Endothelial cell of umbilical vein (primary cell): ENCODE measurements around the gene CELSR1.

ENCODE experiments used
- EZH2 ChIP-seq: IDR thresholded peaks from 2 replicates; pipeline ENCODE4 v1.6.1; 2012; ENCODE audit warnings: borderline replicate concordance, low read depth, mild to moderate bottlenecking, moderate library complexity, low read length, inconsistent platforms; ENCODE audit not compliant: severe bottlenecking
- FOS ChIP-seq: IDR thresholded peaks from 2 replicates; pipeline ENCODE4 v1.6.1; 2011; ENCODE audit warnings: mild to moderate bottlenecking, low read length, moderate library complexity, borderline replicate concordance; ENCODE audit not compliant: insufficient read depth
- JUN ChIP-seq: IDR thresholded peaks from 2 replicates; pipeline ENCODE4 v1.6.1; 2011; ENCODE audit warnings: borderline replicate concordance, low read depth; ENCODE audit not compliant: insufficient read length, insufficient read depth
- MYC ChIP-seq: IDR thresholded peaks from one replicate; pipeline ENCODE4 v1.6.1; 2011; ENCODE audit warnings: mild to moderate bottlenecking, low read depth, low read length
- POLR2A ChIP-seq: IDR thresholded peaks from 2 replicates; pipeline ENCODE4 v1.6.1; 2012; ENCODE audit warnings: low read depth, mild to moderate bottlenecking, control low read depth, low read length
- POLR2AphosphoS5 ChIP-seq: IDR thresholded peaks from 2 replicates; pipeline ENCODE4 v1.6.1; 2012; ENCODE audit warnings: low read depth, mild to moderate bottlenecking, control low read depth, low read length, moderate library complexity; ENCODE audit not compliant: insufficient read depth
- TF ChIP-seq, protein P1 (sequence below), 2 donors: IDR thresholded peaks; 1 replicate in 1 of 2; 2 replicates in 1 of 2; pipeline ENCODE4 v1.5.1; 2011; ENCODE audit warnings: low read length in 2 of 2, mild to moderate bottlenecking in 2 of 2, moderate library complexity in 2 of 2, control low read depth in 1 of 2, inconsistent platforms in 1 of 2, low read depth in 1 of 2; ENCODE audit not compliant: insufficient read depth in 1 of 2; ENCODE audit errors: extremely low read depth in 1 of 2
- TF ChIP-seq, protein P2 (sequence below): IDR thresholded peaks from 2 replicates; pipeline ENCODE4 v1.6.1; 2011; ENCODE audit not compliant: insufficient read depth, insufficient read length

DNA sequence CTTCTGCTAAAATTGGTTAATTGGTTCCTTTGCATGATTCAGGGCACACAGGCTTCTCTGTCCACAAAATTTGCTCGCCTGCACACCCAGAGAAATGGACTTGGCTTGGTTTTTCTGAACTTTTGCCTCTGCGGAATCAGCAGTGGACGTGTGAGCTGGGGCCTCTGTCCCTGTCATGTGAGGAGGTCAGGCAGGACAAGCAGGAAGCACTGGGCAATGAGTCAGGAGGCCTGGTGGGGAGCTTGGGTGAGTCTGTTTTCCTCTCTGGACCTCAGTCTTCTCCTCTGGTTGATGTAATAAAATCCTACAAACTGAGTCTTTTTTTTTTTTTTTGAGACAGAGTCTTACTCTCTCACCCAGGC lies 10.4 kb upstream of the CELSR1 start:
- TF ChIP-seq, protein P1, sequence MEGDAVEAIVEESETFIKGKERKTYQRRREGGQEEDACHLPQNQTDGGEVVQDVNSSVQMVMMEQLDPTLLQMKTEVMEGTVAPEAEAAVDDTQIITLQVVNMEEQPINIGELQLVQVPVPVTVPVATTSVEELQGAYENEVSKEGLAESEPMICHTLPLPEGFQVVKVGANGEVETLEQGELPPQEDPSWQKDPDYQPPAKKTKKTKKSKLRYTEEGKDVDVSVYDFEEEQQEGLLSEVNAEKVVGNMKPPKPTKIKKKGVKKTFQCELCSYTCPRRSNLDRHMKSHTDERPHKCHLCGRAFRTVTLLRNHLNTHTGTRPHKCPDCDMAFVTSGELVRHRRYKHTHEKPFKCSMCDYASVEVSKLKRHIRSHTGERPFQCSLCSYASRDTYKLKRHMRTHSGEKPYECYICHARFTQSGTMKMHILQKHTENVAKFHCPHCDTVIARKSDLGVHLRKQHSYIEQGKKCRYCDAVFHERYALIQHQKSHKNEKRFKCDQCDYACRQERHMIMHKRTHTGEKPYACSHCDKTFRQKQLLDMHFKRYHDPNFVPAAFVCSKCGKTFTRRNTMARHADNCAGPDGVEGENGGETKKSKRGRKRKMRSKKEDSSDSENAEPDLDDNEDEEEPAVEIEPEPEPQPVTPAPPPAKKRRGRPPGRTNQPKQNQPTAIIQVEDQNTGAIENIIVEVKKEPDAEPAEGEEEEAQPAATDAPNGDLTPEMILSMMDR (IDR thresholded peaks at IDR 0.05; ENCODE audit: extremely low read depth in 1 of 2, insufficient read depth in 1 of 2, low read depth in 1 of 2, low read length in 2 of 2): no peak
- TF ChIP-seq POLR2A (no peak), POLR2AphosphoS5 (no peak), EZH2 (no peak), FOS (peak; percentile 87), MYC (no peak), JUN (peak; percentile 50)
- TF ChIP-seq, protein P2, sequence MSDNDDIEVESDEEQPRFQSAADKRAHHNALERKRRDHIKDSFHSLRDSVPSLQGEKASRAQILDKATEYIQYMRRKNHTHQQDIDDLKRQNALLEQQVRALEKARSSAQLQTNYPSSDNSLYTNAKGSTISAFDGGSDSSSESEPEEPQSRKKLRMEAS: no peak
